ENCODE measurements around the gene PRKCB.
"Not testable (repeated sequence)": the region's sequence is repeated elsewhere in the genome, so short reads cannot be mapped to it uniquely, and the experiment has no call there.

The PRKCB gene

DNA sequence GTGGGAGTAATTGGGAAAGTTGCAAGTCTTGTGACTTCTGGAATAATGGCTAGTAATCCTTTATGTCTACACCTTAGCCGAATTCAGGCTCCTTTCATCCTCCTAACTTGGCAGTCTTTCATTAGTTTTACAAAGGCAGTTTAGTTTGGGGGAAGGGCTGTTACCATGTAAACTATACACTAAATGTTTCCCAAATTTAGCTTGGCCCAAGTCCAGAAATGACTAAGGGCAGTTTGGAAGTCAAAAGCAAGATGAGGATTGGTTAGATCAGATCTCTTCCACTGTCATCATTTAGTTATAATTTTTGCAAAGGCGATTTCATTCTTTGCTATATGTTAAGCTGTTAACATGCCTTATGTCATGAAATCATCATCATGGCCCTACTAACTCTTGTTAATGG is 304.9 kb downstream of the PRKCB start:
- DNase-seq: no peak

GRCh38 chr16:24141466-24141865 is 305.7 kb downstream of the PRKCB start:
- no peak for DNase-seq

- no peak for DNase-seq
These were observed 306.1 kb downstream of the PRKCB start for GRCh38 chr16:24141917-24142316.

DNA sequence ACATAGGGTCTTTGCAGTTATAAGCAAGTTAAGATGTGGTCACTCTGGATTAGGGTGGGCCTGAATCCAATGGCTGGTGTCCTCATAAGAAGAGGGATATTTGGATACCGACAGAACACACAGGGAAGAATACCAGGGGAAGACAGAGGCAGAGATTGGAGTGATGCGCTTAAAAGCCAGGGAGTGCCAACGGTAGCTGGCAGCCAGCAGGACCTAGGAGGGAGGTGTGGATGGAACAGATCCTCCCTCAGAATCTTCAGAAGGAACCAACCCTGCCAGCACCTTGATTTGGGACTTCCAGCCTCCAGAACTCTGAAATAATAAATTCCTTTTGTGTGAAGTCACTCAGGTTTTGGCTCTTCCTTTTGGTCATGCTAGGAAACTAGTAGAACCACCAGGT is 310.1 kb downstream of the PRKCB start:
- no peak for DNase-seq

- DNase-seq: no peak
These were observed 310.7 kb downstream of the PRKCB start for GRCh38 chr16:24146518-24146917.

DNA sequence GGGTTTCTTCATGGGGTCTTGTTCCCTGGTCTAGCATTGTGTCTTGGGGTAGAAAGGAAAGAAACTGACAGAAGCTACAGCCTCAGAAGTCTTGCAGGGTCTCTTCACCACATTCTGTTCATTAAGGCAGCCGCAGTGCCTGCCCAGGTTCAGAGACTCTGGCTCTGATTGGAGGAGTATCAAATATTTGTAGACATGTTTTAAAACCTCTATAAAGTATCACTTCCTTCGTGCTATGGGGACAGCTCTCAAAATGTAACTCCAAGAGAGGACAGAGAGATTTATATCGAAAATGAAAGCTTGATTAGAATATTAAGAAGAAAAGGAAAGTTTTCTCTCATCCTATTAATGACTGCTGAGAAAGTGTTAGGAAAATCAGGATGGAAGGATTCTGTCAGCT is 313.3 kb downstream of the PRKCB start:
- no peak for DNase-seq

- DNase-seq: no peak
These were observed 314.5 kb downstream of the PRKCB start for GRCh38 chr16:24150282-24150681.

GRCh38 chr16:24151482-24151939 is 315.7 kb downstream of the PRKCB start:
- DNase-seq: no peak

DNA sequence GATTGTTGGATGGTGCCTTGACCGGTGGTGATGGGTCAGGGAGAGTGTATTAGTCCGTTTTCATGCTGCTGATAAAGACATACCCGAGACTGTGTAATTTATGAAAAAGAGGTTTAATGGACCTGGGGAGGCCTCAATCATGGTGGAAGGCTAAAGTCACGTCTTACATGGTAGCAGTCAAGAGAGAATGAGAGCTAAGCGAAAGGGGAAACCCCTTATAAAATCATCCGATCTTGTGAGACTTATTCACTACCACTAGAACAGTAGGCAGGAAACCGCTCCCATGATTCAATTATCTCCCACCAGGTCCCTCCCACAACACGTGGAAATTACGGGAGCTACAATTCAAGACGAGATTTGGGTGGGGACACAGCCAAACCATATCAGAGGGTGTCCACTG is 316.3 kb downstream of the PRKCB start:
- not testable (repeated sequence) for DNase-seq

DNA sequence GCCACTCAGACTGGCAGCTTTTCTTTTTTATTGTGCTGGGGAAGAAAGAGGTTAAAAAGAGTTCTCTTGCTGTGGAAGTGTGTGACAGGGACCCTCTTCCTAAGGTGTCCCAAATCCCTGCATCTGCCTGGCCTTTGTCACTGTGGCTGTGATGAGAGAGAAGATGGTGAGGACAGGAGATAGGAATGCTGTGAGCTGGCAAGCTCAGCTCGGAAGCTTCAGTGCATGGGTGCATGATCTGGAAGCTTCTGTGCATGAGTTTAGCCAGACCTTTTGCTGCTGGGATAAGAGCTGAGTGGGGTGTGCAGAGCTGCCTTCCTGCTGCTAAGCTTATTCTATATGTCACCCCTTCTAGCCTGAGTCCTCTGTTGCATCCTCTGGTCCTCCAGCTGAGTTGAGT is 317.0 kb downstream of the PRKCB start:
- DNase-seq: no peak

- no peak for DNase-seq
These were observed 321.0 kb downstream of the PRKCB start for GRCh38 chr16:24156777-24157176.

- no peak for DNase-seq
These were observed 328.2 kb downstream of the PRKCB start for GRCh38 chr16:24163935-24164334.

GRCh38 chr16:24164416-24164815 is 328.6 kb downstream of the PRKCB start:
- no peak for DNase-seq

- no peak for DNase-seq
These were observed 329.5 kb downstream of the PRKCB start for GRCh38 chr16:24165273-24165672.

- no peak for DNase-seq
These were observed 331.1 kb downstream of the PRKCB start for GRCh38 chr16:24166661-24167528.

GRCh38 chr16:24168856-24169255 is 333.1 kb downstream of the PRKCB start:
- DNase-seq: no peak

- no peak for DNase-seq
These were observed 334.6 kb downstream of the PRKCB start for GRCh38 chr16:24170407-24170806.

- DNase-seq: no peak
These were observed 338.7 kb downstream of the PRKCB start for GRCh38 chr16:24174504-24174903.

DNA sequence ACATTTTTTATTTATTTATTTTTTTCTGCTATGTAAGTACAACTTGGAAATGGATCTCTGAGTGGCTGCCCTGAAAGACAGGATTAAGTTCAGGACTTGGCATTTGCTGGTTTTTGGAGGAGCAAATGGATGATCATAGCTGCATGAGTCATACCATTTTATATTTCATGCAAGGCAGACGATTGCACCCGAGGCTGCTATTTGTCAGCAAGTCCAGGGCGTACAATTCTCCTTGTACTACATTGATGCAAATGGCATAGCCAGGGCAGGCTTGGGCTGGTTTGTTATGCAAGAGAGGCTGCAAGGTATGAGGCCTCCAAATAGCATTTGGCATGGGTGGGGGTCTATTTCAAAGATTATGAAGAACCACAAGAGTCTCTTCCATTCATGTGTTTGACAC is 339.2 kb downstream of the PRKCB start:
- DNase-seq: no peak

GRCh38 chr16:24178496-24178895 is 342.7 kb downstream of the PRKCB start:
- no peak for DNase-seq

DNA sequence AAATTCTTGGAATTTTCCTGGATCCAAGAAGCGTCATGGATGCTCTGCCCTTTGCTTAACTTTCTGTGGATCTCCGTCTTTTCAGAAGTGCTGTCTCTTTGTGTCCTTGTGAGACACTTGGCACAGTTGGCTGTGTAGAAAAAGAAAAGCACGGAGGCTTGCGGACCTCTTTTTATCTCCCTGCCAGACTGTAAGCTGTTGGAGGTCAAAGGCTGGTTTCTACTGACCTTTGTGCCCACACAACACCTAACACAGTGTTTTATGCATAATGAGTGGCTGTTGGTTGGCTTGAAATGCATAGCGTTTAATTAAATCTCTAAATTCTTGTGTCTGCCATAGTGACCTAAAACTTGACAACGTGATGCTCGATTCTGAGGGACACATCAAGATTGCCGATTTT is 344.7 kb downstream of the PRKCB start:
- no peak for DNase-seq

GRCh38 chr16:24188021-24188542 is 352.3 kb downstream of the PRKCB start:
- DNase-seq: no peak

DNA sequence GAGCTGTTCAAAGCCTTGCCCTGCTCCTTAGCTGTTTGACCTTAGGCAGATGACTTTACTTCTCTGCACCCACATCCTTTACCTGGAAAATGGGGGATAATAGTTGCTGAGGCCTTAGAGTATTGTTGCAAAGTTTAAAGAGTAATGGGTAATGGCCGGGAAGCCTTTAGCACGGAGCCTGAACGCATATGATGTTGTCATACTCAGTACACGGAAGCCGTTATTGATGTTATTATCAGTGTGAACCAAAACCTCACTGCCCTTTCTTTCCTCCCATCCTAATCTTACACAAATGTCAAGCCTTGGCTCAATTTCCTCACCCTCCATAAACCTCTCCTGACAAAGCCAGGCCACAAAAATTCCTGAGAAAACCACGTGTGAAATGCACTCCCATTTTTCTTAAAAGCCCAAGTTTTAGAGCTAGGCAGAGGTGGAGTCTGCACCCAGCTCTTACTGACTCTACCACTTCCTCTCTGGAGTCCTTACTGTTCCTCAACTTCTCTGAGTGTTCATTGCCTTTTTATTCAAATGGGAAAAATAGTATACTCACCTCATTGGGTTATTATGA is 353.1 kb downstream of the PRKCB start:
- DNase-seq: no peak

- DNase-seq: no peak
These were observed 354.2 kb downstream of the PRKCB start for GRCh38 chr16:24189941-24190340.

All from NCI-H2227 treated with DMSO at 0.1 percent for 48 hours (cell line).